Activated naive CD8-positive, alpha-beta T cell treated with anti-CD3 and anti-CD28 coated beads, Interleukin-2, amount 10 ng/mL, durations not matched to agents 7 days and 5 days (primary cell): Measurements from ENCODE around the gene FMNL2. TPM values are rescaled to one million over a fixed set of nuclear protein-coding genes. Genes with fewer than 3 reads are reported as not detected.

ENCODE experiments used
- ATAC-seq: fragments of 150-1000 bp; cut with Tn5 transposase; one replicate; pipeline ENCODE4 v1.10.0; 2021; ENCODE audit warnings: low read depth, moderate library complexity
- POLR2A ChIA-PET: fragments of 350-600 bp; sonication (Branson Sonifier 250); formaldehyde crosslinking; loops from one replicate; lab custom pipeline; 2021; ENCODE audit warnings: antibody characterized with exemption; lab: Charles Lee
- DNase-seq: peaks from one replicate; pipeline ENCODE4 v3.0.0; 2021
- H3K27ac Mint-ChIP-seq: one replicate; pipeline ENCODE4 v1.8.0; 2022; ENCODE audit warnings: mild to moderate bottlenecking, mixed read lengths
- H3K27me3 Mint-ChIP-seq: one replicate; pipeline ENCODE4 v1.8.0; 2022; ENCODE audit warnings: mild to moderate bottlenecking, moderate library complexity, mixed read lengths
- H3K36me3 Mint-ChIP-seq: one replicate; pipeline ENCODE4 v1.8.0; 2021; ENCODE audit warnings: mild to moderate bottlenecking, mixed read lengths
- H3K4me1 Mint-ChIP-seq: one replicate; pipeline ENCODE4 v1.8.0; 2021; ENCODE audit warnings: mixed read lengths
- H3K4me3 Mint-ChIP-seq: one replicate; pipeline ENCODE4 v1.8.0; 2022; ENCODE audit warnings: mild to moderate bottlenecking, moderate library complexity, mixed read lengths
- H3K9me3 Mint-ChIP-seq: one replicate; pipeline ENCODE4 v1.8.0; 2021; ENCODE audit warnings: mixed read lengths
- total RNA-seq, 2 experiments: library from RNA; stranded (reverse); gene quantifications; one replicate each; pipeline ENCODE4 v1.2.3, GENCODE V29; 2021

FMNL2 gene
- total RNA-seq, 2 experiments from 2014 or later = 0.37 to 0.42 TPM

GRCh38 chr2:152347076-152347475 is 12.1 kb downstream of the FMNL2 start:
- ATAC-seq (no peak), DNase-seq (no peak)
- no peaks in the 10 kb centered on the region for H3K4me1 Mint-ChIP-seq
- POLR2A ChIA-PET = no interaction called here
- H3K36me3 Mint-ChIP-seq = no peaks in the 10 kb centered on the region
- H3K27me3 Mint-ChIP-seq = peaks cover 3% of the 10 kb centered on the region
- no peak overlapping the region for H3K27ac Mint-ChIP-seq
- H3K4me3 Mint-ChIP-seq = no peak overlapping the region
- H3K9me3 Mint-ChIP-seq = no peaks in the 10 kb centered on the region

DNA sequence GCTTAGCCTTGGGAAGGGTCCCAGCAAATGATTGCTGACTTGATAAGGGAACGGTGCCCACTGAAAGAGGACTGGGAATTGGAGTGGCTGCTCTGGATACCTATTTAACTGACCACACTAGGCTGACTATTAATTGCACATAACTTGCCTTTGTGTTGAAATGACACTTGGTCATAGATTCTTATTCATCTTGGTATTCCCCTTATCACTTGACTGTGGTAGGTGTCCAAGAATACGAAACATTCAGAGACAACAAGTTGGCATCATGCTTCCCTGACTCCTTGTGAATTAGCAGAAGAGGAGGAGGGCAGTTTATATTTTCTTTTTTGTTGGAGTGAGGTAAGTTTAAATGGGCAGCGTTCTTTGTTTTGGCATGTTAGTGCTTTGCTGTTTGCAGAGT is 13.4 kb downstream of the FMNL2 start:
- Mint-ChIP-seq H3K27me3 (peaks cover 3% of the 10 kb centered on the region), H3K4me3 (no peak overlapping the region), H3K27ac (no peak overlapping the region), H3K9me3 (no peaks in the 10 kb centered on the region), H3K4me1 (no peaks in the 10 kb centered on the region), H3K36me3 (no peaks in the 10 kb centered on the region)
- POLR2A ChIA-PET = no interaction called here
- DNase-seq (no peak), ATAC-seq (no peak)

DNA sequence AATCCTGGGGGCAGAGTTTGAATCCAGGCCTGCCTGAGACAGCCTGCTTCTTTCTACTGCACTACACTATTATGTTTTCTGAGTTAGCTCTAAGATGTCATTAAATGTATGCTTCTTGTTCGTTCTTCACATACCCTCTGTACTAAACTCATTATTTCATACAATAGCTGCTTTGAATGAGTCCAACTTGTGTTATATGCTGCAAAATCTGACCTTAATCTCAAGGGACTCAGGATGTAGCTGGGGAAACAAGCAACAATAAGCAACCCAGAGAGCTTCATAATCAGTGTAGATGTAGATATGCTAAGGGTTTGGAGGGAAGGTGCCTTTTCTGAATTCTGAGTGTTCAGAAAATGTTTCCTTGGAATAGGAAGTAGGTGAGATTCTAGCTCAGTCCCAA is 14.4 kb downstream of the FMNL2 start:
- POLR2A ChIA-PET = no interaction called here
- H3K4me3 Mint-ChIP-seq = no peak overlapping the region
- H3K27ac Mint-ChIP-seq = no peak overlapping the region
- H3K4me1 Mint-ChIP-seq = no peaks in the 10 kb centered on the region
- DNase-seq (no peak), ATAC-seq (no peak)
- peaks cover 3% of the 10 kb centered on the region for H3K27me3 Mint-ChIP-seq
- no peaks in the 10 kb centered on the region for H3K36me3 Mint-ChIP-seq
- no peaks in the 10 kb centered on the region for H3K9me3 Mint-ChIP-seq

DNA sequence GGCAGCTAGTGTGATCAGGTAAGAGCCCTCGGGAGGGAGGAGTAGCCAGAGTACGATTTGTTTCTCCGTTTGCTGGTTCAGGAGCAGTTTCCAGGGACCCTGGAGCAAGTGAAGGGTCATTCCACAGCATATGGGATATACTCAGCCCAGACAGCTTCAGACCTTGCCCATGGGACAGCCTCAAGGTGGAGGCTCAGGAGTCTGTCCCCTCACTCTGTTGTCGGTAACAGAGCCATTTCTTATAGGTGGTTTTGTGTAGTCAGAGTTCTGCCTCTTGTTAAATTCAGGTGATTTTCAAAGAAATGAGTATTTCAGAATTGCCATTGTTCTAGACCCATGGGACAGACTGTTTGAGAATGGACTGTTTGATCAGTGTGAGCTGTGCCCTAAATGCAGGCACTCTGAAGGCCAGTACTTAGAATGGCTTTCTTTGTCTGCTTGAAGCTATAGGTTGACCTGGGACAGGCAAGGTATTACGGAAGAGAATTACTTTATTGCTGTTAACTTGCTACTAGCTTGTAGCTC is 15.2 kb downstream of the FMNL2 start:
- Mint-ChIP-seq H3K9me3 (no peaks in the 10 kb centered on the region), H3K27ac (no peak overlapping the region), H3K4me3 (no peak overlapping the region), H3K27me3 (no peaks in the 10 kb centered on the region), H3K36me3 (no peaks in the 10 kb centered on the region), H3K4me1 (no peaks in the 10 kb centered on the region)
- POLR2A ChIA-PET = no interaction called here
- ATAC-seq (no peak), DNase-seq (no peak)

- no peaks in the 10 kb centered on the region for H3K4me1 Mint-ChIP-seq
- POLR2A ChIA-PET = no interaction called here
- no peak overlapping the region for H3K27ac Mint-ChIP-seq
- DNase-seq (no peak), ATAC-seq (no peak)
- H3K36me3 Mint-ChIP-seq = no peaks in the 10 kb centered on the region
- H3K4me3 Mint-ChIP-seq = no peak overlapping the region
- H3K9me3 Mint-ChIP-seq = no peaks in the 10 kb centered on the region
- H3K27me3 Mint-ChIP-seq = no peaks in the 10 kb centered on the region
Observed at GRCh38 chr2:152352616-152353015, 17.6 kb downstream of the FMNL2 start.

GRCh38 chr2:152353364-152353763 is 18.4 kb downstream of the FMNL2 start:
- H3K27me3 Mint-ChIP-seq = no peaks in the 10 kb centered on the region
- POLR2A ChIA-PET = no interaction called here
- ATAC-seq = no peak
- DNase-seq = no peak
- no peak overlapping the region for H3K4me3 Mint-ChIP-seq
- H3K36me3 Mint-ChIP-seq = no peaks in the 10 kb centered on the region
- H3K27ac Mint-ChIP-seq = no peak overlapping the region
- H3K9me3 Mint-ChIP-seq = no peaks in the 10 kb centered on the region
- H3K4me1 Mint-ChIP-seq = no peaks in the 10 kb centered on the region

- Mint-ChIP-seq H3K36me3 (no peaks in the 10 kb centered on the region), H3K9me3 (no peaks in the 10 kb centered on the region), H3K4me1 (no peaks in the 10 kb centered on the region), H3K27me3 (no peaks in the 10 kb centered on the region), H3K27ac (no peak overlapping the region), H3K4me3 (no peak overlapping the region)
- ATAC-seq = no peak
- DNase-seq = no peak
- POLR2A ChIA-PET = no interaction called here
Observed at GRCh38 chr2:152354069-152354755, 19.2 kb downstream of the FMNL2 start.

- no peak overlapping the region for H3K27ac Mint-ChIP-seq
- no peak overlapping the region for H3K4me3 Mint-ChIP-seq
- H3K36me3 Mint-ChIP-seq = no peaks in the 10 kb centered on the region
- DNase-seq (no peak), ATAC-seq (no peak)
- POLR2A ChIA-PET = no interaction called here
- no peaks in the 10 kb centered on the region for H3K4me1 Mint-ChIP-seq
- no peaks in the 10 kb centered on the region for H3K9me3 Mint-ChIP-seq
- no peaks in the 10 kb centered on the region for H3K27me3 Mint-ChIP-seq
Observed at GRCh38 chr2:152354909-152355308, 19.9 kb downstream of the FMNL2 start.

- ATAC-seq = no peak
- Mint-ChIP-seq H3K36me3 (no peaks in the 10 kb centered on the region), H3K4me3 (no peak overlapping the region), H3K4me1 (no peaks in the 10 kb centered on the region), H3K9me3 (no peaks in the 10 kb centered on the region), H3K27me3 (no peaks in the 10 kb centered on the region), H3K27ac (no peak overlapping the region)
- POLR2A ChIA-PET = no interaction called here
- DNase-seq = no peak
Observed at GRCh38 chr2:152355409-152355831, 20.4 kb downstream of the FMNL2 start.

DNA sequence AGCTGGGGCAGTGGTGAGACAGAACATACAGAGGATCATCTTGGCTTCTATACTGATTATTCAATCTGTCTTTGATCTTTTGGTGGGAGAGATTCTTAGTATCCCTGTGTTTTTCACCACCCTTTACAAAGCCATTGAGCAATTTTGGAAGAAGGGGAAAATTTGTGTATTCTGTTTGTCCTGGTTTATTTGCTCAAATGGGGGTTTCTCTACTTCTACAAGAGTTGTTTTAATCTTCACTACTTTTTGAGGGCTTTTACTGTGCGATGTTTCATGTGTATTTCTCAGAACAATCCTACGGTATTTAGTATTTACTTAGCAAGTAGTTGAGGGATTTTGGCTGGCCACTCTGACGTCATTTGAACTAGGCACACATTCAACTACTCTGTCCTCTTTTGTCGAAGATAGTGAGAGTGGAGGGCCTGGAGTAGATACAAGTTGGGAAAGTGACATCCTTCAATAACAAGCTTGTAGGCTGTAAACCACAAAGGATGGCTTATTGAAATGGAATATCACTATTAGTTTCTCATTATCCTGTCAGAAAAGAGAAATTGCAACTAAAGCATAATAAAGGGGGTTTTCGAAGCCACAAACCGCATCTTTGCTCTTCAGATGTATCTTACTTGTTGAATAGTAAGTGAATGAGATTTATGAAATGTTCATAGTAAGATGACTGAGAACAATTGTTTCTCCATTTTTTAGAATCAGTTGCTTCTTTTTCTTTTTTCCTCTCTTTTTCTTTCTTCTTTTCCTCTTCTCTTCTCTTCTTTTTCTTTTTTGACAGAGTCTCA is 24.8 kb downstream of the FMNL2 start:
- DNase-seq (no peak), ATAC-seq (no peak)
- H3K27ac Mint-ChIP-seq = no peak overlapping the region
- no peaks in the 10 kb centered on the region for H3K27me3 Mint-ChIP-seq
- no peaks in the 10 kb centered on the region for H3K9me3 Mint-ChIP-seq
- H3K4me1 Mint-ChIP-seq = no peaks in the 10 kb centered on the region
- H3K36me3 Mint-ChIP-seq = no peaks in the 10 kb centered on the region
- no peak overlapping the region for H3K4me3 Mint-ChIP-seq
- POLR2A ChIA-PET = no interaction called here

DNA sequence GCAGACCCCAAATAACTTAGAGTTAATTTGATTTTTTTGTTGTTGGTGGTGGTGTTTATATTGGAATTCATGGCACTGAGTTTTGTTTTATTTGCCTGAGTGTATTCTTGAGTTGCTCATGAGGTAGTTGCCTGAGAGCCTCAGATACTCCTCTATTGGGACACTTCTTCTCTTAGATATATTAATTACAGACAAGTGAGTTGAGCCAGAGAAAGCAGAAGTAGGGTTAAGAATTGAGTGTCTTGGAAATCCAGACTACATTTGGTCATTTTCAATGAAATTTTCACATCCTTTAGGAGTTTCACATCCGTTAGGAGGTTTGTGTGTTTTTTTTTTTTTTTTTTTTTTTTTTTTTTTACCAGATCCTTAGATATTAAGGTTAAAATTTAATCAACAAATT is 29.0 kb downstream of the FMNL2 start:
- Mint-ChIP-seq H3K4me3 (no peak overlapping the region), H3K27ac (no peak overlapping the region), H3K27me3 (no peaks in the 10 kb centered on the region), H3K9me3 (no peaks in the 10 kb centered on the region), H3K4me1 (no peaks in the 10 kb centered on the region), H3K36me3 (no peaks in the 10 kb centered on the region)
- POLR2A ChIA-PET = no interaction called here
- no peak for ATAC-seq
- no peak for DNase-seq

- Mint-ChIP-seq H3K9me3 (no peaks in the 10 kb centered on the region), H3K27ac (no peak overlapping the region), H3K36me3 (no peaks in the 10 kb centered on the region), H3K4me3 (no peak overlapping the region), H3K4me1 (no peaks in the 10 kb centered on the region), H3K27me3 (peaks cover 2% of the 10 kb centered on the region)
- POLR2A ChIA-PET = no interaction called here
- no peak for ATAC-seq
- no peak for DNase-seq
Observed at GRCh38 chr2:152367547-152368390, 32.8 kb downstream of the FMNL2 start.

DNA sequence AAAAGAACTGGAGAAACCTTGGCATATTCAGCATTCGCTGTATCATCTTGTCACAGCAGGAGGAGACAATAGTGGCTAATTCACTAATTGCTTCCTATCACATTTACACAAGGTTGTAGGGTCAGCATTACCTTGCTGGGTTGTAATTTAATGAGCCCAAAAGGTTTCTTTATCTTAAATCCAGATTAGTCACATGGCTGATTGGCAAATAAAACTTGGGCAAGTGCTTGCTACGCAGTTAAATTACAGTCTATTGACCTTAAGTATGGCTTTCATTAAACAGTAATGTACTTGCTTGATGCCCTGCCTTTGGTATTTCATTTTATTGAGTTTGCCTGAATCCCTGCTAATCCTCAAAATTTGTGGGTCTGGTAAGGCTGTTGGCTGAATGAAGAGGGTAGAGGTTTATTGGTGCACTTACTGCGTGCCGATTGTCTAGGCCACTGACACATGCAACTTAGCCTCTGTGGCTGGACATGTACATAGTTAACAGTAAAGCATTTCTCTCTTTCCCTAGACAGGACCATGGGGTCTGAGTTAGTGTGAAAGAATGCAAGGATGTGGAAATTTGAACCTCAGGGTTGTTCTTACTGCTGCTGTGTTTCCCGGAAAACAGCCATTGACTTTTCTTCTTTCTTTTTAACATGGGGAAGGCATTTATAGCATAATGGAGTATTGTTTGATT is 34.3 kb downstream of the FMNL2 start:
- POLR2A ChIA-PET = no interaction called here
- Mint-ChIP-seq H3K27ac (no peak overlapping the region), H3K4me1 (no peaks in the 10 kb centered on the region), H3K4me3 (no peak overlapping the region), H3K9me3 (no peaks in the 10 kb centered on the region), H3K36me3 (no peaks in the 10 kb centered on the region), H3K27me3 (peaks cover 2% of the 10 kb centered on the region)
- DNase-seq (no peak), ATAC-seq (no peak)
